ENCODE measurements around the gene GPR179.

Gene GPR179

GRCh38 chr17:38344420-38344745 lies 627 bp upstream of the GPR179 start:
- TF ChIP-seq CTCF (IDR thresholded peaks at IDR 0.05; ENCODE audit: low read length, missing control alignments): no peak
- no peak overlapping the region for H3K4me3 ChIP-seq (replicated peaks; ENCODE audit: low read depth, low read length)
- DNase-seq (ENCODE audit: low read depth): no peak

GRCh38 chr17:38342886-38343607 lies 709 bp downstream of the GPR179 start:
- no peak for TF ChIP-seq CTCF (IDR thresholded peaks at IDR 0.05; ENCODE audit: low read length, missing control alignments)
- no peak for DNase-seq (ENCODE audit: low read depth)
- no peak overlapping the region for H3K4me3 ChIP-seq (replicated peaks; ENCODE audit: low read depth, low read length)

GRCh38 chr17:38341035-38341721 lies 2.6 kb downstream of the GPR179 start:
- DNase-seq (ENCODE audit: low read depth): peak; percentile 44
- TF ChIP-seq CTCF (IDR thresholded peaks at IDR 0.05; ENCODE audit: low read length, missing control alignments): no peak
- no peak overlapping the region for H3K4me3 ChIP-seq (replicated peaks; ENCODE audit: low read depth, low read length)

- DNase-seq (ENCODE audit: low read depth): peak; percentile 10
- no peak overlapping the region for H3K4me3 ChIP-seq (replicated peaks; ENCODE audit: low read depth, low read length)
- TF ChIP-seq CTCF (IDR thresholded peaks at IDR 0.05; ENCODE audit: low read length, missing control alignments): no peak
These were observed 3.9 kb downstream of the GPR179 start for GRCh38 chr17:38339891-38340290.

- DNase-seq (ENCODE audit: low read depth): no peak
- no peak for TF ChIP-seq CTCF (IDR thresholded peaks at IDR 0.05; ENCODE audit: low read length, missing control alignments)
- H3K4me3 ChIP-seq (replicated peaks; ENCODE audit: low read depth, low read length): no peak overlapping the region
These were observed 5.2 kb downstream of the GPR179 start for GRCh38 chr17:38338535-38338934.

GRCh38 chr17:38338053-38338452 lies 5.7 kb downstream of the GPR179 start:
- DNase-seq (ENCODE audit: low read depth): no peak
- TF ChIP-seq CTCF (IDR thresholded peaks at IDR 0.05; ENCODE audit: low read length, missing control alignments): no peak

GRCh38 chr17:38336838-38337237 lies 6.9 kb downstream of the GPR179 start:
- no peak overlapping the region for H3K4me3 ChIP-seq (replicated peaks; ENCODE audit: low read depth, low read length)
- no peak for DNase-seq (ENCODE audit: low read depth)
- TF ChIP-seq CTCF (IDR thresholded peaks at IDR 0.05; ENCODE audit: low read length, missing control alignments): no peak

More at GRCh38 chr17:38338053-38338452, 5.7 kb downstream of the GPR179 start:
- H3K4me3 ChIP-seq (replicated peaks; ENCODE audit: low read depth, low read length): no peak overlapping the region

All from fibroblast of pulmonary artery (primary cell).